ENCODE measurements around the gene RAMP1.
"Not testable (repeated sequence)": the region's sequence is repeated elsewhere in the genome, so short reads cannot be mapped to it uniquely, and the experiment has no call there.

Gene RAMP1

DNA sequence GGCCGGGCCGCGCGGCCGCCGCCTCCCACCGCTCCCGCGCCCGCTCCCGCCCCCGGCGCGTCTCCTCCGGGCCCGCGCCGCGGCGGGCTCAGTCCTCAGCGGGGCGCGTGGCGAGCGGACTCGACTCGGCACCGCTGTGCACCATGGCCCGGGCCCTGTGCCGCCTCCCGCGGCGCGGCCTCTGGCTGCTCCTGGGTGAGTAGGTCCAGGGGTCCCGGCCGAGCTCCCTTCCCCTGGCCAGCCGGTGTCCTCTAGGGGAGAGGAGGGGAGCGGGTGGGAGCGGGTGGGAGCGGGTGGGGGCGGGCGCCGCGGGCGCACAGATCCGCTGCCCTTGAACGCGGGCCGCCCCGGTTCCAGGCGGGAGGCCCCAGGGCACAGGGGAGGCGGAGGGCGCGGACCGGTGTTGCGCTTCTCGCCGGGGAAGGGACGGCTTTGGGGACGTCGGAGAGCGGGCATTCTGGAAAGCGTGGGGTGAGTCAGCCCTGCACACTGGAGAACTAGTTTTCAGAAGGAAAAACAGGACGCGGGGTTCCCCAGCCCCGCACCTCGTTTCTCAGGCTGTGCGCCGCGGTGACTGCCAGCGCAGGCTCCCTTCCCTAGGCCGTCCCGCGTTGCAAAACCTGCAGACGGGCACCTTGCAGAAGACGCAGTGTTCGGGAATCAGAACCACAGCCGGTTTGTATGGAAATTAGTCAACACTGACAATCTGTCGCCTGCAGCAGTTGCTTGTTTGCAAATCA is at the start of gene RAMP1:
TSS of gene RAMP1 (plus strand) at position 91 of the 740 bp plus-strand sequence. CDS start at position 144, 53 bp downstream.
- DNase-seq: peak; percentile 29

- DNase-seq: no peak
Observed at GRCh38 chr2:237815637-237816036, 43.8 kb upstream of the RAMP1 start.

DNA sequence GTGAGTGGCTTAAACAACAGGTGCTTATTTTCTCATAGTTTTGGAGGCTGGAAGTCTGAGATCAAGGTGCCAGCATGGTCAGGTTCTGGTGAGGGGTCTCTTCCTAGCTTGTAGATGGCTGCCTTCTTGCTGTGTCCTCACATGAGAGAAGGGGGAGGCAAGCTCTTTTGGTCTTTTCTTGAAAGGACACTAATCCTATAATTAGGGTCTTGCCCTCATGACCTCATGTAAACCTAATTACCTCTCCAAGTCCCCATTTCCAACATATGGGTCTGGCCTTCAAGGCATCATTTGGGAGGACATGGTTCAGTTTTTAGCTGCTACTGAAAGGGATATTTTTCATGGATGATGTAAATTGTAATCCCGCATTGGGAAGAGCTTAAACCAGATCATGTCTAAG is 42.9 kb upstream of the RAMP1 start:
- no peak for DNase-seq

GRCh38 chr2:237818066-237818473 is 41.4 kb upstream of the RAMP1 start:
- peak; percentile 74 for DNase-seq

- DNase-seq: peak; percentile 38
Observed at GRCh38 chr2:237819231-237819630, 40.2 kb upstream of the RAMP1 start.

- no peak for DNase-seq
Observed at GRCh38 chr2:237820421-237820820, 39.0 kb upstream of the RAMP1 start.

DNA sequence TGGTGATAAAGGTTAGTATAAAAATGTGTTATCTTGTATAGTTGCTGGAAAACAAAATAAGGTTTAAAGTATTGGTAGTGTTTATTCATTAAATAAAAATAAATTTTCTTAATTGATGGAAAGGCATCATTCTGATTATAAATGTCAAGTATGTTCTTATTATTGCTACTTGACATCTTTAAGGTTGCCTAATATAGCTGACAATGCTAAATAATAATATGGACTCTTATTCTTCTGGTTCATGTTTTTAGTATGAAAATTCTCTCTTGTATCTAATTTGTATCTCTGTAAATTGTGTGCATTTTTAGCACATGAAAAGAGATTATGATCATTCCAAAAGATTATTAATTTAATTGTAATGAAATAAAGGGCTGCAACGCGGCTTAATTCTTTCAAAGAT is 35.9 kb upstream of the RAMP1 start:
- no peak for DNase-seq

DNA sequence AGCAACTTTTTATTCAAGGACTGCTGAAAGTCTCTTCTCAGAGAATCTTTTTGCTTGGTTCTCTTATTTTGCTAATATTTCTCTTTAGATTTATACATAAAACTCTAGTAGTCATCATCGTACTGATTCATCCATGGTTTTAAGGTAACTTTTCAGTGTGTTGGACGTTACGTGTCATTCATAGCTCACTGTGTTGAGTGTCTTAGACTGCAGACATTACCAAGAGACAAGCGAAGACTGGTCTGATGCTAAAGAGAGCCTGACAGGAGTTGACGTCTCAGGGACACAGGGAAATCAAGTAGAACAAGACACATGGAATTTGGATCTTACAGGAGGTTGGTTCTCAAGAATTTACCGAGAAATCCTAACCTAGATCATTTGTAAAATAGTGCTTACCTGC is 35.3 kb upstream of the RAMP1 start:
- no peak for DNase-seq

GRCh38 chr2:237827421-237827987 is 31.9 kb upstream of the RAMP1 start:
- DNase-seq: no peak

- no peak for DNase-seq
Observed at GRCh38 chr2:237830522-237830921, 28.9 kb upstream of the RAMP1 start.

DNA sequence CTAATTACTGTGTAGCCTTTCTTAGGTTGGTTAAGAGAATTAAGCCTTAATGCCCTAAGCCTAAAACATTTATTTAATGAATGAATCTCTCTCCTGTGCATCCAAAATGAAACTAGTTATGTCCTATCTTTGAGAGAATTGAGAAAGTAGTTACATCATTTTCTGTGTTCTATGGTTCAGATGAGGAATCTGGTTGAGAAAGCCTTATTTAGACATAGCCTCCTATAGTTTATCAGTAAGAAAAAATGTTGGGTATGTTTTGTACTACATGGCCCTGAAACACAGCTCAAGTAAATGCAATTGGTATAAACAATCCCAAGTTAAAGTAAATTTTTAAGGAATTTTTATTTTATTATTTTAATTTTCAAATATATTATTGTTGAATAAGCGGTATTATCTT is 25.9 kb upstream of the RAMP1 start:
- DNase-seq: no peak

GRCh38 chr2:237835372-237835771 is 24.1 kb upstream of the RAMP1 start:
- no peak for DNase-seq

DNA sequence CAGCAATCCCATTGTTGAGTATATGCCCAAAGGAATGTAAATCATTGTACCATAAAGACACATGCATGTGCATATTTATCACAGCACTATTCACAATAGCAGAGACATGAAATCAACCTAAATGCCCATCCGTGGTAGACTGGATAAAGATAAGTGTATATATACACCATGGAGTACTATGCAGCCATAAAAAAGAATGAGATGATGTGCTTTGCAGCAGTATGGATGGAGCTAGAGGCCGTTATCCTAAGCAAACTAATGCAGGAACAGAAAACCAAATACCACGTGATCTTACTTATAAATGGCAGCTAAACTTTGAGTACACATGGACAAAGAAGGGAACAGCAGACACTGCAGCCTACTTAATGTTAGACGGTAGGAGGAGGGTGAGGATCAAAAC is 18.4 kb upstream of the RAMP1 start:
- DNase-seq: no peak

GRCh38 chr2:237848940-237849339 is 10.5 kb upstream of the RAMP1 start:
- DNase-seq: not testable (repeated sequence)

DNA sequence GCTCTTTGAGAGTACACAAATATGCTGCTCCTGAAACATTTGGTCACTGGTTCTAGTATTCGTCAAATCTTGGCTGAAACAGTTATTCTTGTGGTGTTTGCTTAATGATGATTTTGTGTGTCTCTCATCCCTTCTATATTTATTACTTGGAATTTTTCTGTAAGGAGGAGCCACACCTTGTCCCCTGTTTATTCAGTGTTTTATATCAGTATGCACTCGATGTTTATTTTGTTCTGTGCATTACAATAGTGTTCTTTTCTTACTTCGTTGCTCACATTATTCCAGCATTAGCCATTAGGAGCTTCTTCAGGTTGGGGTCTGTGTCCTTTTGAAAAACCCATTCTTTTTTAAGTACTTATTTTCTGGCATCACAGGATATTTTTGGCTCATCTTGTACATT is 5.1 kb upstream of the RAMP1 start:
- DNase-seq: no peak

DNA sequence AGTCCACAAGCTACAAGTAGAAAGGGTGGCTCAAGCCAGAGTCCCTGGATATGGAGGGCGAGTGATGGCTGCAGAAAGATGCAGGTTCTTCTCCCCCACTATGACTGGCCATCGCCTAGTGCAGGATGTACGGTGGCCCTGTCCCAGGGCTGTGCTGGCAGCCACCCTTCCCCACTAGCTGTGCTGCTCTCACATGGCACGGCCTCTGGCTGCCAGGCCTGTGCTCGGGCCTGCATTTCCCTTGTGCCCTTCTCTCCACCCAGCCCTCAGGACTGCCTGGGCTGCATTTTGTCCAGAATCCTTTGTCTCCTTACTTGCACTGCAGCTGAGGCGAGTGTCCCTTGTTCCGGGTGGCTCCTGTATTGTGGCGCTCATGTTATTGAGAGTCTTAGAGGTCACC is 1.6 kb upstream of the RAMP1 start:
- DNase-seq: no peak

DNA sequence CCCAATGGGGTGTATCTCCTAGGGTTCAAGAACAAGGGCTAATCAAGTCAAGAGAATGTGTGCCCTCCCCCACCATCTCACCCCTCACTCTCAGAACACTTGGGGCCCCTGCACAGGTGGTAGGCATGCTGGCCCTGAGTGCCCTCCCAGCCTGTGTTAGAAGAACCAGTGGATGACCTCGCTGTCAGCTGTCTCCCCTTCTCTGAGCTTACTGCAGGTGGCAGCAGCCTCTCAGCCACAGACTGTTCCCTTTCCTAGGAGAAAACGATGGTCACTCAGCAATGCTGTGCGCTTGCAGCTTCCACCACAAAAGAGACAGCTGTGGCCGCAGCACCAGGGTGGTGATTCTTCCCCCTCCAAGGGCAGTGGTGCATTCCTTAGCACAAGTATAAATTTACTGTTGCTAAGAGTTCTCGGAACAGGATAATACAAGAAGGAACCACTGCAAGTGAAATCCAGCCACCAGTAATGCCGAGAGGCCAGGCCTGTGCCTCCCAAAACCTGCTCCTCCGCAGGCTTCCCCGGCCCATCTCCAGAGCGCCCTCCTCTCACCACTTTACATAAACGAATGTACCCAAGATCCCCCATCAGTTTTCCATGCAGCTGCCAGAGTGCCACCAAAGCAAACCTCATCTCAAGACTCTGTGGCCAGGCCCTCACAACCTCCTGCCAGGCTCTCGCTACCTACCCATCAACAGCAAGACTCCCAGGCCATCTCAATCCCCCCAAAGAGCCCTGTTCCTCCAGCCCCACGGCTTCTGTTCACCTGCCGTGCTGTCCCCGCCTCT is 935 bp upstream of the RAMP1 start:
- peak; percentile 90 for DNase-seq

- DNase-seq: no peak
Observed at GRCh38 chr2:237859082-237859433, 365 bp upstream of the RAMP1 start.

GRCh38 chr2:237860273-237860935 is 981 bp downstream of the RAMP1 start:
- no peak for DNase-seq

DNA sequence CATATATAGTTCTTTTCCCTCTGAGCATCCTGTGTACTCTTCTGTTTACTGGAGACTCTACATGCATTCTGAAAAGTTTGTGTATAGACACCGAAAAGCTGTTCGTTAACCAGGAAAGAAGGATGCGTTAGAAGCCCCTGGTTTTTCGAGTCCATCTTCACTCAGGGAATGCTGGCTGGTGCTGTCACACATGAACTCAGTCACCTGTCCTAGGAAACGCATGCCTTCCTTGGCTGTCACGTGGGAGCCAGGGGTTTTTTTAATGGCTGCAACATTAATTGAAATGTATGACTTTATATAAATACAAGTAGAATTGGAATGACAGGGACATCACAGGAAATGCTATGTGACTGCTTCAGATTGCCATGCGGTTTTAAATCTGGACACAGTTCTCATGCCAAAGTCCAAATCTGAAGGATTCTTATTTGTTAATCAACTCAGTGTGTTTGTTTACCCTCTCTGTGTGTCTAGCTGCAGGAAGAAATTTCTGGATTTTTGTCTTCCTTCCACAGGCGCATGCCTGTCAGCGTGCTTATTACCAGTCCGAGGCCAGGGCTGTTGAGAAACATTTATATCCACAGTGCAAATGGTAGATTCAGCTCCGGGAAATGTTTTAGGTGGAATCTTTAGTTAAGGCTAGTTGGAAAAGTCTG is 2.6 kb downstream of the RAMP1 start:
- no peak for DNase-seq

DNA sequence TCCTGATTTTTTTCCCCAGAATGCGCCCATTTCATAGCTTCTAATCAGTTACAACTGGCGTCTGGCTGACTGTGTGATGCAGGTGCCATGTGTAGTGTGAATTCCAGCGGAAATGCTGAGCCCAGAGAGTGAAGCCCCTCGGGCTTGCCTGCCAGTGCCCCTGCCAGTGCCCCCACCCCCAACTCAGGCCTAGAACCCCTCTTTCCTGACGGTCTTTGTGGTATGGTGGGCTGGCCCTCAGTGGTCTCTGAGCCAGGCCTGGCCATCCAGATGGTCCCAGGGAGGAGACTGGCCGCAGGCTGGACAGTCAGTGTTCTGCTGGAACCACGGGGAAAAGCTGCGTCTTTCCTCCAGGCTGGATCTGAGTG is 3.1 kb downstream of the RAMP1 start:
- DNase-seq: no peak

DNA sequence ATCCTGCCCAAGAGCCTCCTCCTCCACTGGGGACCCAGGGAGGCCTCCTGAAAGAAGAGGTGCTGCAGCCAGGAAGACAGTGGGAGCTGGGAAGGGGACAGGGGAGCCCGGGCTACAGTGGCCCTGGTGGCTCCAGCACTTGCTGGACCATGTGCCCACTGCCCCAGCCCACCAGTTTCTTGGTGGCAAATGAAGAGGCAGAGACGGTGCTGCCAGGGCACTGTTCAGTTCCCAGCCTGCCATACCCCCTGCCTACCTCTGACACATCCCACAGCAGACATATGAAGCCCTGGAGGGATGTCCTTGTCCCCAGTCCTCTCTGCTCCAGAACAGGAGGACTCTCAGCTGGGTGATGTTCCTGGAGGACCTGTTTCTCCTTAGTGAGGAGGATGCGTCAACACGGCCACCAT is 3.7 kb downstream of the RAMP1 start:
- no peak for DNase-seq

All from hematopoietic multipotent progenitor cell treated with erythropoietin and hydrocortisone succinate and interleukin-3 and kit ligand, for 4 days (in vitro differentiated cells).